NCI-H526 treated with DMSO at 0.1 percent for 48 hours (cell line): ENCODE data around the gene RPRD1B.
"Not testable (repeated sequence)": the region's sequence is repeated elsewhere in the genome, so short reads cannot be mapped to it uniquely, and the experiment has no call there.

ENCODE experiments used
- DNase-seq: peaks from one replicate; lab custom pipeline; 2025; lab: John Stamatoyannopoulos, UW

RPRD1B gene

DNA sequence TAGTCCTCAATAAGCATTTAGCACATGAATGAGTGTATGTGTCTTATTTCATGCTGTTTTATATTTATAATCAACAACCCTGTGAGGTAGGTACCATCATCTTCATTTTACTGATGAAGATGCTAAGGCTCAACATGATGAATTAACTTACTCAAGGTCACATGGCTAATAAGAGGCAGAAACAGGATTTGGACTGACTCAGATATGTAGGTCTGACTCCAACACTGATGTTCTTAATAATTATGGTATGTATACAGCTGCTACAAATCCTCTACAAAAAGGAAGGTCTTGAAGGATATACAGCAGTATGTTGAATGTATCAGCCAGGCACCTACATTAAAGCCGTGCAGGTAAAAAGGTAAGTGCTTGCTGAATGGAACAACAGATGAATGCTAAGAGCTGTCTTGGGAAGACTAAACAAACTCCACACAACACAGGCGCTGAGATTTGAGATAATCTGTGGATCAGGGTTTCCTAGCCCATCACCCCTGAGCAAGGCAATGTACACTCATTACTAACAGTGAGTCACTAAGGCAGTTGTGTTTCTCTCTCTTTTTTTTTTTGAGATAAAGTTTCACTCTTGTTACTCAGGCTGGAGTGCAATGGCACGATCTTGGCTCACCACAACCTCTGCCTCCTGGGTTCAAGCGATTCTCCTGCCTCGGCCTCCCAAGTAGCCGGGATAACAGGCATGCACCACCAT, 32.2 kb upstream of the RPRD1B start:
- no peak for DNase-seq

GRCh38 chr20:38001981-38002380, 31.6 kb upstream of the RPRD1B start:
- no peak for DNase-seq

GRCh38 chr20:38002422-38002821, 31.1 kb upstream of the RPRD1B start:
- DNase-seq, result no peak

- no peak for DNase-seq
Observed at GRCh38 chr20:38004416-38004815, 29.1 kb upstream of the RPRD1B start.

DNA sequence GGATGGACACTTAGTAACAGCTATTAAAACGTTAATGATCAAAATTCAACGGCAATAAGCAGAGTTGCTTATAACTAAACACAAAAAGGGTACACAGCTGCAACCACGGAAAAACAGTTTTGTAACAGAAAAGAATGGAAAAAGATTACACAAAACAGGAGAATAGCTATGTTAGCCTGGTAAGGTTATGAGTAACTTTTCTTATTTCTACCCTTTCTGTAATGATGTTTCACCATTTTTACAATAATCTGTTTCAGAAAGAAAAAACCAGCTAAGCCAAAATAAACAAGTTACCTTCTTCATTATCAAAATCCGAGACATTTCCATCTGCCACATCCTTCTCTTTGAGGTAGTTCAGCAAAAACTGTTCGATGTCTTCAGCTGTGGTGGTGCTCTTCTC, 27.6 kb upstream of the RPRD1B start:
- no peak for DNase-seq

- DNase-seq, result no peak
Observed at GRCh38 chr20:38007526-38007925, 26.0 kb upstream of the RPRD1B start.

GRCh38 chr20:38008233-38008944, 25.2 kb upstream of the RPRD1B start:
- no peak for DNase-seq

- not testable (repeated sequence) for DNase-seq
Observed at GRCh38 chr20:38009416-38009815, 24.1 kb upstream of the RPRD1B start.

- no peak for DNase-seq
Observed at GRCh38 chr20:38011696-38012095, 21.9 kb upstream of the RPRD1B start.

DNA sequence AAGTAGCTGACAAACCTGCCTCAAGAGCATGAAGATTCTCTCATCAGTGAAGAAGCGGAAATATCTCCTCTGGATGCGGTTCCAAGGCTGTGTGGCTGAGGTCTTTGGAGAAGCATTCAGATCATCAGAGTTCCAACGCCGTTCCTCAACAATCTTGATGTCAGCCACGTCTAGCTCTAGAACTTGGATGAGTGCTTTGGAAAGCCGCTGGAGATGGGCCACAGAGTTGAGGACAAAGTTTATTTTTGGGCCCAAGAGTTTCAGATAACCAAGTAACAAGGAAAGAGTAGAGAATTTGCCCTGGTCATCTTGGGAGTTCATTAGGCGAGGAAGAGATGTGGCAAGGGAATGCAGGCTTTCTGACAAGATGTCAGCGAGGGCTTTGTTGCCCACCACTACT, 21.2 kb upstream of the RPRD1B start:
- no peak for DNase-seq

DNA sequence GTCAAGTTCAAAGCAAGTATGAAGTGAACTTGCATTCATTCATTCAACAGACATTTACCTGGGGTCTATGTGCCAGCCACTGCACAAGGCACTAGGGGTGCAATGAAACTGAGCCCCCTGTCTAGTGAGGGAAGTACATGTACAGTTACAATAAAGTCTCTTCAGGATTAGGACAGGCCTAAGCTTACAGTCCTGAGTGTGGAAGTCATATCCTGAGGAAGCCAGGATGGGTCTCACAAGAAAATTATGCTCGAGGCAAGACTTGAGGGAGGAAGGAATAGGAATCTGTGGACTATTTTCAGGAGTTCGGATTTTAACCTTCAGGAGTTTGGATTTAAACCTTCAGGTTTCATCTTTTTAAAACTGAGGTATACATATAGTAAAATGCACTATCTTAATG, 19.7 kb upstream of the RPRD1B start:
- DNase-seq, result no peak

GRCh38 chr20:38017959-38018358, 15.6 kb upstream of the RPRD1B start:
- no peak for DNase-seq

GRCh38 chr20:38018385-38018784, 15.2 kb upstream of the RPRD1B start:
- no peak for DNase-seq

DNA sequence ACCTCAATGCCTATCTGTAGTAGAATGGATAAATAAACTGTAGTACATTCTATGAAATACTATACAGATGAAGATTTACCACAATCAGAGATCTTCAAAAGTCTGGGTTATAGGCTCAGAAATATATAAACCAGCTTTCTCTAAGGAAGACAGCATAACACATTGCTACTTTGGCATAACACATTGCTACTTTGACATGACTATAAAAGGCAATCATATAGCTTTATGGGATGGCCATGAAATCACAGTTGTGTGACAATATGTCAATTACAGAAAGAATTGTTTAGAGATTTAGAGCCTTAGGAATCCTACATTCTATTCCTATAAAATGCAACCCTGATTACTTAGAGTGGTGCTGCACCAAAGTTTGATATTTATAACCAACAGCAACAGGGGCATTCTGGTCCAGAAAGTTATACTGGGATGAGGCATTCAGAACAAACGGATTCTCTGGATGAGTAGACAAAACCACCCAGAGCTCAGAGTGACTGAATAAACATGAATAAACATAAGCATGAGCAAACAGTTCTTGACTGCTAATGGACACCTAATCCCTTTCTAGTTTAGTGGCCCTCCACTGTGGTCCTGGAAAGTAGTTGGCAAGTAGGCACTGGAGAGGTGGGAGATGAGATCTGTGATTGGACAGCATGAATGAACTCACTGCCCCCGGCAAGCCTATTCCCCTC, 12.3 kb upstream of the RPRD1B start:
- DNase-seq, result peak; percentile 38

DNA sequence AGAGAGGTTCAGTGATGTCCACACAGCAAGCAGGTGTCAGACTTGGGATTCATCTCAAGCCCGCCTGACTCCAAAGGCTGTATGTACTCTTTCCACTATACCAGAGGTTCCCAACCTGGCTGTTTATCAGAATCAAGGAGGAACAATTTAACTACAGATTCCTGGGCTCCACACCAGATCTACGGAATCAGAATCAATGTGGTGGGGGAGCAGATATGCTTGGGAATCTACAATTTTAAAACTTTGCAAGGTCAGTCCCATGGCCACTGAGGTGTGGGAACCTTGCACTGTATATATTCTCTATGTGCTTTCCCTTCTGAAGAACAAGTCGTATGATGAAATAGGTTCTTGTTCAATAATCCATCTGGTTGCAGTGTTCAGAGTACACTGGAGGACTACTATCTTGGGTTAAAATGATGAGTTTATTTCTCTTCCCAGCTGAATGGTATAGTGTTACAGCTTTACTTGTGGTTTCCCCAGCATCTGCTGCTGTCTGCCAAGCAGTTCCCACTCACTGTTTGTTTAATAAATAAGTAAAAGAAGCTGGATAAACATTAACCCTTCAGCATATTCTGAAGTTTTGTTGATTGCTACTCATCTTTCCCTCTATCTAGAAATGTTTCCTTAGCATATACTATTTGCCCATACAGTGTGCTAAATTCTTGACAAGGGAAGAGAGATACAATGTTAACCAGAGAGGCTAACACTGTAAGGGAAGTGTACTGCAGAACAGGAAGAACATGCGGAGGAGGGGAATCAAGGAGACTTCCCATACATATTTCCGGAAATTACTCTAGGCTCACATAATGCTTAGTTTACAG, 10.2 kb upstream of the RPRD1B start:
- DNase-seq, result no peak

GRCh38 chr20:38024496-38024895, 9.1 kb upstream of the RPRD1B start:
- no peak for DNase-seq

DNA sequence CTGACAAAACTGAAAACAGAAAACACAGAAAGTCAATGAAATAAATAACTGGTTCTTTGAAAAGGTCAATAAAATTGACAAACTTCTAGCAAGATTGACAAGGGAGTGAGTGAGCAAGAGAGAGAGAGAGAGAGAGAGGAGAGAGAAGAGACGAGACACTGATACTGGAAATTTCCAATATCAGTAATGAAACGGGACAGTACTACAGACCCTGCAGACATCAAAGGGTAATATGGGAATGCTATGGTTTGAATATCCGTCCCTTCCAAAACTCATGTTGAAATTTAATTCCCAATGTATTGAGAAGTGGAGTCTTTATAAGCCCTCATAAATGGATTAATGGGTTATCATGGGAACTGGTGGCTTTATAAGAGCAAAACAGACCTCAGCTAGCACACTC, 4.1 kb upstream of the RPRD1B start:
- DNase-seq, result no peak

DNA sequence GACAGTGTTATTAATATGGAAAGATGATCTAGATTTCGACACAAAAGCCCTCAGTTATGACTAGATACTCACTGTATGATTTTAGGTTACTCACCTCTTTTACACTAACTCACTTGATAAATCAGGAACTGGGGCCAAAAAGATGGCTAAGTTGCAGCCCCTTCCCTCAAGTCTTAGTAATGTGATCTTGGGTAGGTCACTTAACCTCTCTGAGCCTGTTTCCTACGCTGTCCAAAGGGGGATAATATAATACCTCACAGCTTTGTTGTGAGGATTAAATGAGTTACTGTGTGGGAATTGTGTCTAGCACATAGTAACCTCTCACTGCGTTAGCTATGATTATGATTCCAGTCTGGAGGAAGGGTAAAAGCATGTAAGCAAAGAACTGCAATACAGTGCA, 1.6 kb upstream of the RPRD1B start:
- DNase-seq, result no peak

GRCh38 chr20:38032585-38033329, 789 bp upstream of the RPRD1B start:
- DNase-seq, result peak; percentile 43

DNA sequence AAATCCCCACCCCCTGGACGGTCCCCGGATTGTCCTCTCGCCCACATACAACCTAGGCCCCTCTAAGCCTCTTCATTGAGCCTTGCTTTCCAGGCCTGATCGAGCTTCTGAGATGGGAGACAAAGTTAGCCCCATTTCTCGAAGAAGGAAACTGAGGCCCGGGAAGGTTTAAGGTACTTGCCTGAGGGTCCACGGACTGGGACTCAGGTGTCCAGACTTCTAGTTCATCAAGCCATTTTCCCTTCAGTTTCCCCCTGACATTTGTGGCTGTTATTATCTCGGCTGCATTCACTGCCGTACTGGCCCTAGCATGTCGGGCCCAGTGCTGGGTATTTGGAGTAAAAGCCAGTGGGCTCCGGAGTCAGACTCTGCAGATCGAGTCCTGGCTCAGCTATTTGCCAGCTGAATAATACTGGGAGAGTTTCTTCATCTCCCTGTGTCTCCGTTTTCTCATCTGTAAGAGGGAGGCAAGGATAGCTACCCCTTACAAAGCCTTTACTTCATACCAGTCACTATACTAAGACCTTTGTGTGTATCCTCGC, 633 bp downstream of the RPRD1B start:
- peak; percentile 19 for DNase-seq

DNA sequence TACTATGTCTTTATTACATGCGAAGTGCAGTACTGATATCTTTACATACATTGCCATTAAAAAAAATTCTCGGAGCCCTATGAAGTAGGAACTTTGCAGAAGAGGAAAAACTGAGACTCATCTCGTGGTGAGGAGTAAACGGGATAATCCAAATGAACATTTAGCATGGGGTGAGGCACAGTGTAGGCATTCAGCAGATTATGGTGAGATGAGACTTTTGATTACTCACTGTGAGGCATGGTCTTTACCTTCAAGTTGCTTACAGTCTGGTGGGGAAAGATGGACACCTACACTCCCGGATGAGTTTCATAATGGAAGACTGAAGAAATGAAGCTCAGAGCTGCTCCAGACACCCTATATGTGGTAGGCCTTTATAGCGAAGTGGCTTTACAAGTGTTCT, 1.4 kb downstream of the RPRD1B start:
- DNase-seq, result no peak
